Measurements from ENCODE around the gene UGT1A4. TPM values are rescaled to one million over a fixed set of nuclear protein-coding genes. Genes with fewer than 3 reads are reported as not detected.

UGT1A4 gene
- total and polyA plus RNA-seq, 11 donors, result not detected

GRCh38 chr2:233803292-233803911 is 84.9 kb downstream of the UGT1A4 start:
- Histone ChIP-seq H3K4me1 (no peaks in the 10 kb centered on the region), H3K36me3 (no peaks in the 10 kb centered on the region), H3K9me3 (no peaks in the 10 kb centered on the region), H3K27me3 (peaks cover 0 to 3% (median 0%) of the 10 kb centered on the region in 9 donors), H3K4me3 (no peak overlapping the region), H3K27ac (no peak overlapping the region)
- WGBS, 4 donors, result 56 to 88% (median 62%) methylated on average over 2 of the region's 2 CpGs
- TF ChIP-seq CTCF (IDR thresholded peaks at IDR 0.05) (no peak), POLR2A (IDR thresholded peaks at IDR 0.05) (no peak)
- no peak for ATAC-seq
- intact Hi-C loops (cut with DNase I), result no loop called here
- DNase-seq, result no peak

GRCh38 chr2:233803994-233804393 is 85.5 kb downstream of the UGT1A4 start:
- Histone ChIP-seq H3K27me3 (peaks cover 0 to 9% (median 0%) of the 10 kb centered on the region in 9 donors), H3K9me3 (no peaks in the 10 kb centered on the region)
- no peak for TF ChIP-seq CTCF (IDR thresholded peaks at IDR 0.05)

GRCh38 chr2:233807215-233807865 is 88.8 kb downstream of the UGT1A4 start:
- no peak overlapping the region for H3K27ac ChIP-seq
- intact Hi-C loops (cut with DNase I), result no loop called here
- peaks cover 0 to 12% (median 0%) of the 10 kb centered on the region in 9 donors for H3K27me3 ChIP-seq
- ATAC-seq (no peak), DNase-seq (peak in 1 of 5 donors; percentile 10)
- H3K4me3 ChIP-seq, result no peak overlapping the region
- WGBS, 4 donors, result 67 to 76% (median 73%) methylated on average over 9 to 12 of the region's 12 CpGs
- H3K4me1 ChIP-seq, result no peaks in the 10 kb centered on the region
- no peaks in the 10 kb centered on the region for H3K36me3 ChIP-seq
- no peaks in the 10 kb centered on the region for H3K9me3 ChIP-seq
- TF ChIP-seq CTCF (IDR thresholded peaks at IDR 0.05), result no peak
- no peak for TF ChIP-seq POLR2A (IDR thresholded peaks at IDR 0.05)

More at GRCh38 chr2:233803994-233804393, 85.5 kb downstream of the UGT1A4 start:
- no peaks in the 10 kb centered on the region for H3K36me3 ChIP-seq
- H3K4me3 ChIP-seq, result no peak overlapping the region
- intact Hi-C loops (cut with DNase I), result no loop called here
- no peak overlapping the region for H3K27ac ChIP-seq
- H3K4me1 ChIP-seq, result no peaks in the 10 kb centered on the region
- no peak for ATAC-seq
- DNase-seq, result peak in 1 of 5 donors; percentile 2
- 26 to 72% (median 66%) methylated on average over 4 to 8 of the region's 8 CpGs for WGBS, 4 donors

GRCh38 chr2:233807966-233808935 is 89.7 kb downstream of the UGT1A4 start:
- no peak overlapping the region for H3K4me3 ChIP-seq
- DNase-seq (peak in 1 of 5 donors; percentile 7), ATAC-seq (no peak)
- H3K27me3 ChIP-seq, result peaks cover 0 to 12% (median 0%) of the 10 kb centered on the region in 9 donors
- intact Hi-C loops (cut with DNase I), result no loop called here
- no peaks in the 10 kb centered on the region for H3K9me3 ChIP-seq
- no peak overlapping the region for H3K27ac ChIP-seq
- H3K36me3 ChIP-seq, result no peaks in the 10 kb centered on the region
- H3K4me1 ChIP-seq, result no peaks in the 10 kb centered on the region
- TF ChIP-seq CTCF (IDR thresholded peaks at IDR 0.05) (no peak), POLR2A (IDR thresholded peaks at IDR 0.05) (no peak)
- WGBS, 4 donors, result 69 to 81% (median 71%) methylated on average over 6 to 10 of the region's 10 CpGs
